Daoy (cell line): ENCODE results near the gene STAM2. TPM values are rescaled to one million over a fixed set of nuclear protein-coding genes. Genes with fewer than 3 reads are reported as not detected.
"Not testable (repeated sequence)": the region's sequence is repeated elsewhere in the genome, so short reads cannot be mapped to it uniquely, and the experiment has no call there.

ENCODE experiments used
- DNase-seq: peaks from one replicate; pipeline ENCODE4 v3.0.0-alpha.2; 2015; ENCODE audit warnings: low read depth
- total RNA-seq: library from RNA; depleted of rRNA; stranded (reverse); fragments of >200 nt; shearing (Covaris generic); gene quantifications from 2 replicates; pipeline ENCODE4 v1.2.3, GENCODE V29; 2014

STAM2 gene
- total RNA-seq, 1 experiment from 2014 or later = 27.7 TPM

DNA sequence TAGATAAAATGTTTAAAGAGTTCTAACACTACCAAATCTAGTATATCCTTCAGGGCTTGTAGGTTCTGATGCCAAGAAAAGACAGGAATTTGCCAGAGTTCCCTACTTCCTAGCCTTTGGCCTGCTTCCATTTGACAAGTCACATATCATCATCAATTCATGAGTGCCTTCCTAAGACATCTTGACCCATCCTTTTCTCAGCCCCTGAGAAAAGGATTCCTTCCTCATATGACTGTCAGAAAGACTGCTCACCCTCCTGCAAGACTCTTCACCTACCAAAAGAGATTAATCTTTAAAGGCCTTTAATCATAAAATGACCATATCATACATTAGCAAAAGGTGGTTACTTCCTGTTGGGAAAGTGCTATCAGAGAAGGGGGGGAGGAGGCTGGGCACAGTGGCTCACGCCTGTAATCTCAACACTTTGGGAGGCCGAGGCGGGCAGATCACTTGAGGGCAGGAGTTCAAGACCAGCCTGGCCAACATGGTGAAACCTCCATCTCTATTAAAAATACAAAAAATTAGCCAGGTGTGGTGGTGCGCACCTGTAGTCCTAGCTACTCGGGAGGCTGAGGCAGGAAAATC, 3.3 kb downstream of the STAM2 start:
- DNase-seq = not testable (repeated sequence)

DNA sequence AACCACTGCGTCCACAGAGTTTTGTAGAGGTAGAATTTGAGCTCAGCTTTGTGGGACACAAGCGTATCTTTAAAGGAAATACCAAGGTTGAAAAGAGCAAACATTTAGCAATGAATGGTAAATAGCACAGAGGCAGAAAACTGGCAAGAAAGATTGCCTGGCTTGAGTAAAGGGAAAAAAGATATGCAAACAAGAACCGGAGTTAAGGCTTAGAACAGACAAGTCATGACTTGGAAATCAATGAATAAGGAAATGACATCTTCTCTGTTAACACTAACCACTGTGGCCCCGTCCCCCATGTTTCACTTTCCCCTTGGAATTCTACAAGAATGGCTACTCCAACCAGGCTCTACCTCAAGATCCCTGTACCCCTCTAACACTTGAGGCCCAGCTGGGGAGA, 3.8 kb downstream of the STAM2 start:
- no peak for DNase-seq

DNA sequence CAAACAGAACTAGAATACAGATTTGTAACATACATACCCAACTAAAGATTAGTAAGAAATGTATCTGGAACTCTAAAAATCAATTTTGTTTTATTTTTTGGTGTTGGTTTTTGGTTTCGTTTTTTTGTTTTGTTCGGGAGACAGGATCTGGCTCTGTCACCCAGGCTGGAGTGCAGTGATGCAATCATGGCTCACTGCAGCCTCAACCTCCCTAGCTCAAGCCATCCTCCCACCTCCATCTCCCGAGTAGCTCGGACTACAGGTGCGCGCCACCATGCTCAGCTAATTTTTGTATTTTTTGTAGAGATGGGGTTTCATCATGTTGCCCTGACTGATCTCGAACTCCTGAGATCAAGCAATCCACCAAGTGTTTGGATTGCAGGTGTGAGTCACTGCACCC, 6.4 kb downstream of the STAM2 start:
- not testable (repeated sequence) for DNase-seq

DNA sequence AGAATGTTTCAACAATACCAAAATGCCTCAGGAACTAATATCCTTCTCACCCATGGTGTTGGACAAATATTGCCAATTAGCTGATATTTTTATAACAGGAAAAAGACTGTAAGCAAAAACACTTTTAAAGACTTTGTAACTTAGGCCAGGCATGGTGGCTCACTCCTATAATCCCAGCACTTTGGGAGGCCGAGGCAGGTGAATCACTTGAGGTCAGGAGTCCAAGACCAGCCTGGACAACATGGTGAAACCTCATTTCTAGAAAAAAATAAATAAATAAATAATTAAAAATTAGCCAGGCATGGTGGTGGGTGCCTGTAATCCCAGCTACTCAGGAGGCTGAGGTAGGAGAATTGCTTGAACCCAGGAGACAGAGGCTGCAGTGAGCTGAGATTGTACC, 8.1 kb downstream of the STAM2 start:
- not testable (repeated sequence) for DNase-seq

DNA sequence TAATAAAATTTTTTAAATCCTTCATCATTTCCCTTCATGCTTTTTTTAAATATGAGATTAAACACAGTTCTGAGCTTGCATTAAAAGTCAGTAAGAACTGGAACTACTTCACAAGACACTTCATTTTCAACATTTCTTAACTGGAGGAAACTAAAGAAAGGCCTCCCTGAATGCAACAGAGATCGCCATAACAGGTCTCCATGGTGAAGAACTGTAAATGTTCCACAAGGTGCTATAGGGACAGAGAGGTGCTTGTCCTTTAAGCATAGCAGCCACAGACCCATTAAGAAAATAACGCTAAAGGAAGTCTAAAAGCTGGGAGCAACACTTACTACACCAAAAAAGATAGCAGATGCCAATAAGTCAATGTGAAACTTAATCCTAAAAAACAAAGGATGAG, 8.5 kb downstream of the STAM2 start:
- DNase-seq = no peak

DNA sequence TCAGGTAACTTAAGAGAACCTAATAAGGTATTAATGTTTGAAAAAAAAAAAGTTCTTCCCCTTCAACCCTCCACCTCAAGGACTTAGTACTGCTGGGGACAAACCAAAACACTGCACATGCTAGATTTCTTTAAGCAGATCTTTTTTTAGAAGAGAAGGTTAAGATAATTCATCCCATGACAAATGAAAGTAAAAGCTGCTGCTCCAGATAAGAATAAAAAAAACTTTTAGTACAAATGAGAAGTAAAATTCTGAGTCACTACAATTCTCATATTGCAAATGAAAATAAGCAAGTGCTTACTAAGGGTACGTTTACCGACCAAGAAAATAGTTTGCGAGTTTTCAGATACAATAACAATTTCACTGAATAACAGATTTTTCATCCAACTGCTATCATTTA, 8.9 kb downstream of the STAM2 start:
- no peak for DNase-seq

DNA sequence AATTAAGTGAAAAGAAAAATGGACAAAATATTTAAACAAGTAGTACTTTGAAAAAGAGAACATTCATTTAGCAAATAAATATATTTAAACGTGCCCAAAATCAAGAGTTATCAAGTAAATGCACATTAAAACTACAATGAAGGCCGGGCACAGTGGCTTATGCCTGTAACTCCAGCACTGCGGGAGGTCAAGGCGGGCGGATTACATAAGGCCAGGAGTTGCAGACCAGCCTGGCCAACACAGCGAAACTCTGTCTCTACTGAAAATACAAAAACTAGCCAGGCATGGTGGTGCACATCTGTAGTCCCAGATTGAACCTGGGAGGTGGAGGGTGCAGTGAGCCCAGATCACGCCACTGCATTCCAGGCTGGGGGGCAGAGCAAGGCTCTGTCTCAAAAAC, 9.8 kb downstream of the STAM2 start:
- no peak for DNase-seq

DNA sequence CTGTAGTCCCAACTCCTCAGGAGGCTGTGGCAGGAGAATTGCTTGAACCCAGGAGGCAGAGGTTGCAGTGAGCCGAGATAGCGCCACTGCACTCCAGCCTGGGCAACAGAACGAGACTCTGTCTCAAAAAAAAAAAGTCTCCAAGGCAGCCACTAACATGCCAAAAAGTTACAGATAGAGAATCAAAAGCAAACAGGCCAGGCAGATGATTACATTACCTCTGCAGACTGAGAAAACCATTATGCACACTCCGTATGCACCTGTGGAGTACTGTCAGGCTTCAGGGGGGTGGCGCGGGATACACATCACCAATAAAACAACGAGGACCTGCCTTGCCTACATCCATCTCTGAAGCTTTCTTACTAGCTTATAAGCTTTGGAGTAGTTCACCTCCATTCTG, 10.3 kb downstream of the STAM2 start:
- DNase-seq = no peak

DNA sequence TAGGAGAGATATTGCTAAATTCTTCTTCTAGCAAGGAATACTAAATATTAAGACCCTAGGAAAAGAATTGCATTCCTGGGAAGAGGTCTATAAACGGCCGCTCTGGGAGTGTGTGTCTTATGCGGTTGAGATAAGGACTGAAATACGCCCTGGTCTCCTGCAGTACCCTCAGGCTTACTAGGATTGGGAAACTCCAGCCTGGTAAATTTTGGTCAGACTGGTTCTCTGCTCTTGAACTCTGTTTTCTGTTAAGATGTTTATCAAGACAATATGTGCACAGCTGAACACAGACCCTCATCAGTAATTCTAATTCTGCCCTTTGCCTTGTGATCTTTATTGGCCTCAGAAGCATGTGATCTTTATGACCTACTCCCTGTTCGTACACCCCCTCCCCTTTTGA, 11.9 kb downstream of the STAM2 start:
- not testable (repeated sequence) for DNase-seq

DNA sequence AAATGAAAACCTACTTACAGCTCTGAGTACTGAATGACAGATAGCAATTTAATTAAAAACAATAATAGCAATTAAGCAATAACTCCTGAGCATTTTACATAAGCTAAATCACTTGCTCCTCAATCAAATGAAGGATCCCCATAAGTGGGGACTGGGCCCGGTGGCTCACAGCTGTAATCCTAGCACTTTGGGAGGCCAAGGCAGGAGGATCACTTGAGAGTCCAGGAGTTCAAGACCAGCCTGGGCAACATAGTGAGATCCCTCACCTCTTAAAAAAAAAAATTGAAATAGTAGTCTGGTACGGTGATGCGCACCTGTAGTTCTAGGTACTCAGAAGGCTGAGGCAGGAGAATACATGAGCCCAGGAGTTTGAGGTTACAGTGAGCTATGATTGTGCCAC, 13.4 kb downstream of the STAM2 start:
- no peak for DNase-seq

DNA sequence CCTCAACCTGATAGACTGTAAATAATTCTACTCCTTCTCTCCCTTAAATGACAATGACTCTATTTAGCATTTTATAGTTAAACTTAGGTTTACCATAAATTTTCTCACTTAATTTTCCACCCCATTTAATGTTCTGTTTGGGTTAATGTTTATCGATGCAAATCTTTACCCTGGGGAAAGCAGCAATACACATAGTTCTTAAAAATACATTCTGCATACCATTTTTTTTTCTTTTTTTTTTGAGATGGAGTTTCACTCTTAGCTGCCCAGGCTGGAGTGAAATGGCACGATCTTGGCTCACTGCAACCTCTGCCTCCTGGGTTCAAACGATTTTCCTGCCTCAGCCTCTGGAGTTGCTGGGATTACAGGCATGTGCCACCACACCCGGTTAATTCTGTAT, 14.0 kb downstream of the STAM2 start:
- no peak for DNase-seq

DNA sequence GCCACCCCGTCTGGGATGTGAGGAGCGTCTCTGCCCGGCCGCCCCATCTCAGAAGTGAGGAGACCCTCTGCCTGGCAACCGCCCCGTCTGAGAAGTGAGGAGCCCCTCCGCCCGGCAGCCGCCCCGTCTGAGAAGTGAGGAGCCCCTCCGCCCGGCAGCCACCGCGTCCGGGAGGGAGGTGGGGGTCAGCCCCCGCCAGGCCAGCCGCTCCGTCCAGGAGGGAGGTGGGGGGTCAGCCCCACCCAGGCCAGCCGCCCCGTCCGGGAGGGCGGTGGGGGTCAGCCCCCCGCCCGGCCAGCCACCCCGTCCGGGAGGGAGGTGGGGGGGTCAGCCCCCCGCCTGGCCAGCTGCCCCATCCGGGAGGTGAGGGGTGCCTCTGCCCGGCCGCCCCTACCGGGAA, 15.2 kb downstream of the STAM2 start:
- DNase-seq = not testable (repeated sequence)

DNA sequence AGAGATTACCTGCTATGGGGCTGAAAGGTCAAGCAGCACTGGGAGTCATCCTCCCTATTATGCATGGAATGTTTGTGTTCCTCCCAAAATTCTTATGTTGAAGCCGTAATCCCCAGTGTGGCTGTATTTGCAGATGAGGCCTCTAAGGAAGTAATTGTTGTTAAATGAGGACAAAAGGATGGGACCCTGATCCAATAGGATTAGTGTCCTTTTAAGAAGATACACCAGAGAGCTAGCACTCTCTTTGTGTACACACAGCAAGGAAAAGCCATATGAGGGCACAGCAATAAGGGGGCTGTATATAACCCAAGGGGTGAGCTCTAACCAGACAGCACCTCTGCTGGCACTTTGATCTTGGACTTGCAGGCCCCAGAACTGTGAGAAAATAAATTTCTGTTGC, 18.3 kb downstream of the STAM2 start:
- no peak for DNase-seq

DNA sequence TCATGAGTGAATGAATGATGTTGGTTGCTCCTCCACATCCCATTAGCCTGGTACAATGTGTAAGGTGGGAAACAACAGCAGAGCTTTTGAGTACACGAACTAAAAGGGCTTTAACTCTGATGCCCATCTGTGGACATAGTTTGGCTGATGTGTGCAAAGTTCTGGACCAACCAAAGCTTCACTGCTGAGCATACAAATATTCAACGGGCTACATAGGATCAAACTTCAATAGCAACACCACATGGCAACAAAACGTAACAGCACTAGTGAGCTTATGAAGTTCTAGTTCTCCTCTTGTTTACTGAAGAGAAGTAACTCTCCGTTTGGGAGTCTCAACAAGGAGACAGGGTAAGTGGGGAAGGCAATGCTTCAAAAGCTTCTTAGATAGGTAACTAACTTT, 20.4 kb downstream of the STAM2 start:
- DNase-seq = no peak

DNA sequence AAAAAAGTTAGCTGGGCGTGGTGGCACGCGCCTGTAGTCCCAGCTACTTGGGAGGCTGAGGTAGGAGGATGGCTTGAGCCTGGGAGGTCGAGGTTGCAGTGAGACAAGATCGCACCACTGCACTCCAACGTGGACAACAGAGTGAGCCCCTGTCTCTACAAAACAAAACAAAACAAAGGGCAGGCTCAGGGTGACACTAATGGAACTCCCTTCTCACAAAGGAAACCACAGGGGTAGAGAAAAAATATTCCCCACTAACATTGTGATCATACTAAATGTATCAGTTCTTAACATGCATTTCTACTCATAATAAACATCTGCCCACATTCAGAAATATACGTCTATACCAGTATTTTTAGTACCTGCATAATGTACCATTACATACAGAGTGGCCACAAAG, 21.1 kb downstream of the STAM2 start:
- no peak for DNase-seq

DNA sequence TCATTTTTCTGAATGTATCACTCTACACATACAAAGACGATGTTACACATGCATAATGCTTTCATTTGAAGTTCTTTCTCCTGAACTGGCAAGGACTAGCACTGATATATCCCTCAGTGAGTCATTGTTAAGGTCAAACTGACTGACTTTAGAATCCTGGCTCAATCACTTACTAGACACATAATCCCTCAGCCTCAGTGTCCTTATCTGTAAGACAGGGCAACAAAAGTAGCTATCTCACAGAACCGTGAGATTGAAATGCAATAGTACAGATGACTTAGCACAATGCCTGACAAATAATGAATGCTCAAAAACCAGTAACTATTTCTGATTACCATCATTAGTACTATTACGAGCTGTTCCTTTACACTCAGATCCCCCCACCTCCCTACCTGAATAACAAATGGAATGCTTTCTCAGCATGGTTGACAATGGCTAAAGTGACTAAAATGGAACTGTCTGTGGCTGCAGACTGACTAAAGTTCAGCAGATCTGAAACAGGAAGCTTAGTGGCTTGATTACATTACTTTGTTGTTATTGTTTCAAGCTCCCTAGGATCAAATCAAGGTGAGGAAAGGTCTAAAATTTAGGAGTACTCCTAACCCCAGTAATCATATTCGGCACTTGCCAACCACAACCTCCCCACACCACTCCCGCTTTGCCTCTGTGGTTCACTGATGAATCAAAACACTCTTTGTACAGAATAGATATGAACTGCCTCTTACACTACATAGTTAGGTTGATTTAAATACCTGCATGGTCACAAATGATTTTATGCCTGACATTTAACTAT, 40.9 kb downstream of the STAM2 start:
- no peak for DNase-seq

DNA sequence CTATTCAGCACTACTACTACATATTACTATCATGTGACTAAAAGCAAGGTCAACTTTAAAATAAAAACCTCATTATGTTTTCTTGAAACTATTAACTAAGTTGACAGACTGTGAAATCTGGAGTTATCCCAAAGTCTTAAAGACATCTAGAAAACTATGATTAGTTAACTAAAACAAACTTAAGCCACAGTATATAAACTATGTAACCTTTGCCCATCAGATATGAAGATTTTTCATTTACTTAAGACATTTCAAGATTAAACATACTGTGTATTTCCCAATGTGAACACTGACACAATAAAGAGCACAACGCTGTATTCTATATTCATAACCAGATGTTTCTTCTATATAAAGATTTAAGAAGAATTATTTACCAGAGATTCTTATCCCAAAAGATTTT, 43.3 kb downstream of the STAM2 start:
- DNase-seq = no peak

DNA sequence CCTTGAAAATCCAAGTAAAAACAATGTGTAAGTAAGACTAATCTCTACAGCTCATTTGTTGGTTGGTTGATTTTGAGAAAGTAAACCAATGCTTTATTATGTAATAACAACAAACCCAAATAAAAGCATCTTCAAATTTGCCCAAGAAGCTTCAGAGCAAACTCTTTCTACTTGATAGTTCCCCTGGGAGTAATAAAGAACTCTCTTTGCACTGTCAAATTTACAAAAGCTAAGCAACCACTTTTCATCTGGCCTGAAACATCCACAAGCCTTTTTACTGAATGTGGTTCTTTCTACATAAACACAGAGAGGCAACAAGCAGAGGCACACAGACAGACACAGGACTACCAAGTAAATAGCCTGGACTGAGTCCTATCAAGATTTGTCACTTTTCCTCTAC, 47.9 kb downstream of the STAM2 start:
- no peak for DNase-seq

DNA sequence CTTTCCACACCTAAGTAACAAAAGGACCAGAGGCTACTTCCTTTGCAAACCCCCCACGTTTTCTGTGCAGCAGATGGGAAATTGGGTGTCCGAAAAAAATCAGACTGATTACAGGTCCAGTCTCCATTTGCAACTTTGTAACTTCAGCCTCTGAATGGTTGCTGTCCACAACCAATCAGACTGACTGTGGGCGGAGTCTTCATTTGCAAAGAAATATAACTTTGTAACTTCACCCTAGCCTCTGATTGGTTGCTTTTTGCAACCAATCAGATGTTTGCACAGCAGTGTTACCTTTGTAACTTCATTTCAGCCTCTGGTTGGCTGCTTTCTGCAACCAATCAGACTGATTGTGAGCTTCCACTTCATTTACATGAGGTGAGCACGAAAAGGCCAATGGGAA, 48.9 kb downstream of the STAM2 start:
- no peak for DNase-seq

DNA sequence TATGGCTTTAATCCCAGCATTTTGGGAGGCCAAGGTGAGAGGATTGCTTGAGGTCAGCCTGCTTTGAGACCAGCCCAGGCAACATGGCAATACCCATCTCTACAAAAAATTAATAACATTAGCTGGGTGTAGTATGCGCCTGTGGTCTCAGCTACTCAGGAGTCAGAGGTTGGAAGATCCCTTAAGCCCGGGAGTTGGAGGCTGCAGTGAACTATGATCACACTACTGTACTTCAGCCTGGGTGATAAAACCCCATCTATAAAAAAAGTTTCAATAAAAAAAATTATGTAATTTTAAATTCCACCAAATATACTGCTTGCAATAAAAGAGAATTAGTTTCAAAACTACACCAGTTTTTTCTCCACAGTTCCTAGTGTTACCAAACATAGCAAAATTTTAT, 53.4 kb downstream of the STAM2 start:
- no peak for DNase-seq

DNA sequence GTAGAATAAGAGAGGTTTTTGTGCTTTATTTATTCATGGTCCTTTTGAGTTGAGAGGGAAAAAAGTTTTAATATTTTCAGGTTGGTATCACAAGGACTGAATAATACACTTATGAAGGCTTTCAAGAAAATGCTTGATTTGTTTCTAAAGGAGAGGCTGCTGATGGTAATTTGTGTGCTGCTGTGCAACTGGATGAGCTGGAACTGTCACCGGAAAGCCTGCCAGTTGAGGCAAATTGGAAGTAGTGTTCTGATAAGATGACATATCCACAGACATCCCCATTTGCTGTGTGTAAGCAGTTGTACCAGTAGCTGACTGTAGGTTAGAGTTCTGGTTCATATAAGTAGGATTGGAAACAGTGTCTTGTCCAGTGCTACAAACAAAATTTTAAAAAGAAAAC, 55.1 kb downstream of the STAM2 start:
- no peak for DNase-seq

DNA sequence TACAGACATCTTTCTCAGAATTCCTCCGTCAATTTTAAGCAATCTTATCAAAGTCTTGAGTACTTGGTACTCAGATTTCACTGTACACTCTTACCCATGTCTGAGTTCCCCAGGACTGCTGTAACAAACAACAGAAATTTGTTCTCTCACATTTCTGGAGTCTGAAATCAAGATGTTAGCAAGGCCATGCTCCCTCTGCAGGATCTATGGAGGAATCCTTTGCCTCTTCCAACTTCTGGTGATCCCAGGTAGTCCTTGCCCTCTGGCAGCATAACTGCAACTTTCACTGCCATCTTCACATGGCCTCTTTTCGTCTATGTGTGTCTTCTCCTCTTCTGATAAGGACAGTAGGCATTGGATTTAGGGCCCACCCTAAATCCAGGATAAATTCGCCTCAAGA, 59.6 kb downstream of the STAM2 start:
- DNase-seq = no peak

DNA sequence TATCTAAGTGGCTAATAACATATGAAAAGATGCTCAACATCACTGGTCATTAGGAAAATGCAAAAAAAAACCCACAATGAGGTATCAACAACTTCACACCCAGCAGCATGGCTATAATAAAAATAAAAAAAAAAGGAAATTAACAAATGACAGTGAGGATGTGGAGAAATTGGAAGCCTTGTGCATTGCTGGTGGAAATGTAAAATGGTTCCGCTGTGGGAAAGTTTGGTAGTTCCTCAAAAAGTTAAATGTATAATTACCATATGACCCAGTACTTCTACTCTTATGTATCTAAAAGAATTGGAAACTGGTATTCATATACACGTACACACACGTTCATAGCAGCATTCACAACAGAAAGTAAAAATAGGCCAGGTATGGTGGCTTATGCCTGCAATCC, 61.2 kb downstream of the STAM2 start:
- no peak for DNase-seq

DNA sequence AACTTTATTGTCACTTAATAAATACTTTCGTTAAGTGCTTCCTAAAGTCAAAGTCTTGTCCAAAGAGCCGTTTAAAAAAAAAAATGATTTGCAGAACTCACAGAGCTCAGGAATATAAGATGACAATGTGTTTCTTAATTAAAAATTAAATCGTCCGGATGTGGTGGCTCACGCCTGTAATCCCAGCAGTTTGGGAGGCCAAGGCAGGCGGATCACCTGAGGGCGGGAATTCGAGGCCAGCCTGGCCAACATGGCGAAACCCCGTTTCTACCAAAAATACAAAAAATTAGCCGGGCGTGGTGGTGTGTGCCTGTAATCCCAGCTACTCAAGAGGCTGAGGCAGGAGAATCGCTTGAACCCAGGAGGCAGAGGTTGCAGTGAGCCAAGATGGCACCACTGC, 68.4 kb downstream of the STAM2 start:
- DNase-seq = not testable (repeated sequence)
